B cell (primary cell): Measurements from ENCODE around the gene CADPS. TPM values are rescaled to one million over a fixed set of nuclear protein-coding genes. Genes with fewer than 3 reads are reported as not detected.

Experiments
- ATAC-seq: fragments of 200-7000 bp; cut with Tn5 transposase; one replicate; pipeline ENCODE4 v1.10.0; 2021; ENCODE audit warnings: low read depth, mild to moderate bottlenecking, moderate number of reproducible peaks, moderate library complexity
- CTCF ChIA-PET: fragments of 350-600 bp; sonication (Branson Sonifier 250); formaldehyde crosslinking; loops from one replicate; lab custom pipeline; 2021; ENCODE audit warnings: antibody characterized with exemption, inconsistent platforms; lab: Charles Lee
- POLR2A ChIA-PET: fragments of 350-600 bp; sonication (Branson Sonifier 250); formaldehyde crosslinking; loops from one replicate; lab custom pipeline; 2021; ENCODE audit warnings: antibody characterized with exemption; lab: Charles Lee
- DNase-seq: peaks from one replicate; pipeline ENCODE4 v3.0.0; 2013
- H2AFZ ChIP-seq: 2 replicates; pipeline ENCODE4 v1.6.1; 2012; ENCODE audit warnings: mild to moderate bottlenecking, low read depth, low read length; ENCODE audit not compliant: insufficient read depth, poor library complexity, severe bottlenecking
- H3K27ac ChIP-seq, 2 donors: 1 replicate in 1 of 2; 2 replicates in 1 of 2; pipeline ENCODE4 v1.5.1; 2012 to 2013; ENCODE audit warnings: low read length in 2 of 2, mild to moderate bottlenecking in 2 of 2, moderate library complexity in 1 of 2
- H3K27me3 ChIP-seq, 4 experiments: fragments of 200-600 bp in 1 of 4; sonication (generic) in 1 of 4; replicated peaks in 1 of 4; 1 replicate in 2 of 4; 2 replicates in 2 of 4; pipeline versions ENCODE4 v1.6.1 to v1.7.0; 2013 to 2016; ENCODE audit warnings: low read length in 3 of 4, mild to moderate bottlenecking in 2 of 4, mixed read lengths in 1 of 4, moderate library complexity in 1 of 4; ENCODE audit not compliant: insufficient read depth in 4 of 4, control insufficient read depth in 3 of 4; ENCODE audit errors: control extremely low read depth in 1 of 4
- H3K36me3 ChIP-seq, 2 experiments: replicated peaks in 1 of 2; 1 replicate in 1 of 2; 2 replicates in 1 of 2; pipeline versions ENCODE4 v1.6.1 to v1.7.1; 2013; ENCODE audit warnings: low read length in 1 of 2; ENCODE audit not compliant: insufficient read depth in 2 of 2, control insufficient read depth in 1 of 2; ENCODE audit errors: control extremely low read depth in 1 of 2, extremely low read depth in 1 of 2
- H3K4me1 ChIP-seq, 2 donors: fragments of 200-600 bp in 1 of 2; sonication (generic) in 1 of 2; 1 replicate in 1 of 2; 2 replicates in 1 of 2; pipeline versions ENCODE4 v1.5.1 to v1.6.1; 2013 to 2017; ENCODE audit warnings: low read length in 2 of 2; ENCODE audit not compliant: control insufficient read depth in 2 of 2, insufficient read depth in 2 of 2
- H3K4me2 ChIP-seq: replicated peaks from 2 replicates; pipeline ENCODE3; 2012; ENCODE audit warnings: mild to moderate bottlenecking, low read depth, low read length; ENCODE audit not compliant: poor library complexity, severe bottlenecking
- H3K4me3 ChIP-seq, 5 experiments: fragments of 200-600 bp in 1 of 5; sonication (generic) in 1 of 5; 1 replicate in 3 of 5; 2 replicates in 2 of 5; pipeline versions ENCODE4 v1.5.1 to v1.7.0; 2011 to 2016; ENCODE audit warnings: low read length in 4 of 5, mild to moderate bottlenecking in 4 of 5, low read depth in 2 of 5, control low read depth in 1 of 5, moderate library complexity in 1 of 5; ENCODE audit not compliant: insufficient read depth in 1 of 5; ENCODE audit errors: control extremely low read depth in 1 of 5, extremely low read depth in 1 of 5
- H3K79me2 ChIP-seq: fragments of 200-600 bp; sonication (generic); one replicate; pipeline ENCODE4 v1.6.0; 2016; ENCODE audit warnings: low read length; ENCODE audit not compliant: control insufficient read depth, insufficient read depth
- H3K9ac ChIP-seq: fragments of 200-600 bp; sonication (generic); 2 replicates; pipeline ENCODE4 v1.6.1; 2017; ENCODE audit warnings: mild to moderate bottlenecking, low read length, moderate library complexity
- H3K9me3 ChIP-seq, 3 donors: one replicate each; pipeline versions ENCODE4 v1.6.1 to v1.7.1; 2013; ENCODE audit warnings: low read length in 2 of 3; ENCODE audit not compliant: control insufficient read depth in 2 of 3, insufficient read depth in 1 of 3; ENCODE audit errors: control extremely low read depth in 1 of 3
- H4K20me1 ChIP-seq: 2 replicates; pipeline ENCODE4 v1.6.0; 2012; ENCODE audit warnings: mild to moderate bottlenecking, low read length; ENCODE audit not compliant: insufficient read depth, control insufficient read depth, poor library complexity, severe bottlenecking
- H3K27ac Mint-ChIP-seq: one replicate; pipeline ENCODE4 v1.8.0; 2021; ENCODE audit warnings: mixed read lengths
- H3K27me3 Mint-ChIP-seq: one replicate; pipeline ENCODE4 v1.8.0; 2021; ENCODE audit warnings: mixed read lengths
- H3K4me1 Mint-ChIP-seq: one replicate; pipeline ENCODE4 v1.8.0; 2021; ENCODE audit warnings: mixed read lengths
- H3K4me3 Mint-ChIP-seq: one replicate; pipeline ENCODE4 v1.8.0; 2021; ENCODE audit warnings: mixed read lengths
- H3K9me3 Mint-ChIP-seq: one replicate; pipeline ENCODE4 v1.8.0; 2022; ENCODE audit warnings: mixed read lengths; ENCODE audit not compliant: insufficient read depth
- EZH2 ChIP-seq: IDR thresholded peaks from 2 replicates; pipeline ENCODE4 v1.6.1; 2012; ENCODE audit warnings: borderline replicate concordance, low read depth, mild to moderate bottlenecking, moderate library complexity, low read length; ENCODE audit not compliant: insufficient read depth, poor library complexity, severe bottlenecking
- WGBS: methylation state at CpG from one replicate; pipeline ENCODE4 v1.1.5; 2013; ENCODE audit warnings: missing lambda C conversion rate; ENCODE audit not compliant: insufficient coverage; 5-methylcytosine and 5-hydroxymethylcytosine counted together
- intact Hi-C: fragments of 100-400 bp; cut with micrococcal nuclease; formaldehyde crosslinking; loops from one replicate; pipeline ENCODE4 v1.10.0; 2022
- polyA plus RNA-seq: library from polyadenylated mRNA; depleted of rRNA; stranded (reverse); fragments of >200 nt; gene quantifications from 2 replicates; pipeline ENCODE4 v1.2.3, GENCODE V29; 2012
- total RNA-seq, 2 donors: library from RNA; stranded (reverse); fragments of 120-200 nt in 1 of 2; gene quantifications; 1 replicate in 1 of 2; 2 replicates in 1 of 2; pipeline versions ENCODE4 v1.2.3 to v1.2.4, GENCODE V29; 2013 to 2022
- TF ChIP-seq, protein P1 (sequence below): fragments of 200-600 bp; IDR thresholded peaks from one replicate; pipeline ENCODE4 v1.8.0; 2022; ENCODE audit warnings: antibody characterized with exemption, mild to moderate bottlenecking

The CADPS gene
- total and polyA plus RNA-seq, 2 donors (not counting 1 experiment from before 2014, with no cell fraction given): 0.16 to 0.22 TPM

DNA sequence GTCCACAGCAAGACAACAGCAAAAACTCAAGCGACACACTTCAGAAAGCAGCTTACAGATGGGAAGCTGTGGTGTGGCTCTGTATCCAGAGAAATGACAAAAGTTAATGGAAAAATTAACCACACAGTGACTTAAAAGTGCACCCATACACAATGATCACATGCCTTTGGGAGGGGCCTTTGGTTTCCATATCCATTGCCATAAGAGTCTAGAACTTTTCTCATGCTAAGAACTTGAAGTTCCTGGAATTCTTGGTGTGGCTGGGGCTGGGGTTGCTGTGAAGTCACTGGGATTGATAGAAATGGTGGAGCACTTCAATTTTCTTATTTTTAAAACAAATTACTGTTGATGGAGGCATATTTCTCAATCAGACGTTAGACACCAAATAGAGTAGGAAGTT is 393.3 kb downstream of the CADPS start:
- POLR2A ChIA-PET: no interaction called here
- WGBS: no CpG with 5 or more reads among the region's 2 CpGs
- Mint-ChIP-seq H3K4me3 (no peak overlapping the region), H3K27ac (no peak overlapping the region), H3K27me3 (peaks cover 4% of the 10 kb centered on the region), H3K9me3 (no peaks in the 10 kb centered on the region), H3K4me1 (no peaks in the 10 kb centered on the region)
- H3K36me3 ChIP-seq: no peaks in the 10 kb centered on the region
- H4K20me1 ChIP-seq: no peaks in the 10 kb centered on the region
- DNase-seq (no peak), ATAC-seq (no peak)
- H3K4me1 ChIP-seq: no peaks in the 10 kb centered on the region
- H2AFZ ChIP-seq: no peak overlapping the region
- TF ChIP-seq, protein P1, sequence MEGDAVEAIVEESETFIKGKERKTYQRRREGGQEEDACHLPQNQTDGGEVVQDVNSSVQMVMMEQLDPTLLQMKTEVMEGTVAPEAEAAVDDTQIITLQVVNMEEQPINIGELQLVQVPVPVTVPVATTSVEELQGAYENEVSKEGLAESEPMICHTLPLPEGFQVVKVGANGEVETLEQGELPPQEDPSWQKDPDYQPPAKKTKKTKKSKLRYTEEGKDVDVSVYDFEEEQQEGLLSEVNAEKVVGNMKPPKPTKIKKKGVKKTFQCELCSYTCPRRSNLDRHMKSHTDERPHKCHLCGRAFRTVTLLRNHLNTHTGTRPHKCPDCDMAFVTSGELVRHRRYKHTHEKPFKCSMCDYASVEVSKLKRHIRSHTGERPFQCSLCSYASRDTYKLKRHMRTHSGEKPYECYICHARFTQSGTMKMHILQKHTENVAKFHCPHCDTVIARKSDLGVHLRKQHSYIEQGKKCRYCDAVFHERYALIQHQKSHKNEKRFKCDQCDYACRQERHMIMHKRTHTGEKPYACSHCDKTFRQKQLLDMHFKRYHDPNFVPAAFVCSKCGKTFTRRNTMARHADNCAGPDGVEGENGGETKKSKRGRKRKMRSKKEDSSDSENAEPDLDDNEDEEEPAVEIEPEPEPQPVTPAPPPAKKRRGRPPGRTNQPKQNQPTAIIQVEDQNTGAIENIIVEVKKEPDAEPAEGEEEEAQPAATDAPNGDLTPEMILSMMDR: no peak
- no peak for TF ChIP-seq EZH2
- CTCF ChIA-PET: no interaction called here
- no peak overlapping the region for H3K4me3 ChIP-seq
- H3K27me3 ChIP-seq: no peaks in the 10 kb centered on the region
- no peak overlapping the region for H3K4me2 ChIP-seq
- no peaks in the 10 kb centered on the region for H3K79me2 ChIP-seq
- no peak overlapping the region for H3K9ac ChIP-seq
- H3K9me3 ChIP-seq: peaks cover 0 to 4% (median 0%) of the 10 kb centered on the region in 3 donors
- no peak overlapping the region for H3K27ac ChIP-seq
- intact Hi-C loops: no loop called here

DNA sequence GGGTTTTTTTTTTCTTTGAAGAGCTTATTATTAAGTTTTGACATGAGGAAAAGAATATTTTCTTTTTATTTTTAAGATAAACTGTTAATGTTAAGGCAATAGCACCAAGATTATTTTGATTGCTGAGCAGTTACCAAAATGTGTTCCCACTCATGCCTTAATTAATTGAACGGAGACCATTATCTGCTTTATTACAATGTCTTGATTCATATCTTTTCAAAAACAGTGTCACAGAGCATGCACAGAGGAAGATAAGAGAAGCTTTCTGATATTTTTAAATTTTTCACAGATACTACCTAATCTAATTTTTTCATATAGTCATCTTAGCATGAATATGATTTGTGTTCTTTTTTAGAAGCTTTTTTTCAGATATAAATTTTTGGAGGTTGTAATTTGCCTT is 395.2 kb downstream of the CADPS start:
- no CpG with 5 or more reads among the region's 1 CpG for WGBS
- no peaks in the 10 kb centered on the region for H3K27me3 ChIP-seq
- H3K27me3 Mint-ChIP-seq: no peaks in the 10 kb centered on the region
- no peak for ATAC-seq
- H3K4me1 Mint-ChIP-seq: no peaks in the 10 kb centered on the region
- DNase-seq: no peak
- no peaks in the 10 kb centered on the region for H4K20me1 ChIP-seq
- no peak overlapping the region for H2AFZ ChIP-seq
- H3K27ac ChIP-seq: no peak overlapping the region
- ChIA-PET CTCF (no interaction called here), POLR2A (no interaction called here)
- no peaks in the 10 kb centered on the region for H3K36me3 ChIP-seq
- H3K4me3 ChIP-seq: no peak overlapping the region
- H3K4me2 ChIP-seq: no peak overlapping the region
- H3K9me3 ChIP-seq: peaks cover 0 to 4% (median 0%) of the 10 kb centered on the region in 3 donors
- no peaks in the 10 kb centered on the region for H3K79me2 ChIP-seq
- no peaks in the 10 kb centered on the region for H3K9me3 Mint-ChIP-seq
- H3K27ac Mint-ChIP-seq: no peak overlapping the region
- TF ChIP-seq EZH2: no peak
- TF ChIP-seq, protein P1: no peak
- no peak overlapping the region for H3K9ac ChIP-seq
- H3K4me1 ChIP-seq: no peaks in the 10 kb centered on the region
- no peak overlapping the region for H3K4me3 Mint-ChIP-seq
- intact Hi-C loops: no loop called here
